Muscle of leg (tissue), 11 donors: ENCODE measurements around the gene CHD6. TPM values are rescaled to one million over a fixed set of nuclear protein-coding genes. Genes with fewer than 3 reads are reported as not detected.

Experiments
- DNase-seq: peaks from one replicate; pipeline ENCODE4 v3.0.0; 2013
- H3K27ac ChIP-seq: one replicate; pipeline ENCODE4 v1.5.1; 2013; ENCODE audit warnings: mild to moderate bottlenecking, low read length, control low read depth
- H3K27me3 ChIP-seq: one replicate; pipeline ENCODE4 v1.6.1; 2013; ENCODE audit warnings: low read length; ENCODE audit not compliant: control insufficient read depth, insufficient read depth
- H3K36me3 ChIP-seq: one replicate; pipeline ENCODE4 v1.6.1; 2013; ENCODE audit warnings: low read length; ENCODE audit not compliant: control insufficient read depth, insufficient read depth
- H3K4me1 ChIP-seq: one replicate; pipeline ENCODE4 v1.6.1; 2013; ENCODE audit warnings: low read length; ENCODE audit not compliant: control insufficient read depth, insufficient read depth
- H3K4me3 ChIP-seq: one replicate; pipeline ENCODE4 v1.5.1; 2013; ENCODE audit warnings: low read length, control low read depth
- H3K9me3 ChIP-seq: replicated peaks from 2 replicates; pipeline ENCODE4 v1.6.1; 2013; ENCODE audit warnings: low read depth, low read length; ENCODE audit not compliant: control insufficient read depth
- WGBS: methylation state at CpG from one replicate; pipeline ENCODE4 v1.1.5; 2013; ENCODE audit warnings: missing lambda C conversion rate; ENCODE audit not compliant: insufficient coverage; 5-methylcytosine and 5-hydroxymethylcytosine counted together
- polyA plus RNA-seq, 8 donors: library from polyadenylated mRNA; unstranded; fragments of 120-200 nt; gene quantifications; one replicate each; pipeline versions ENCODE4 v1.2.1 to v1.2.3, GENCODE V29; 2013; ENCODE audit warnings: inconsistent platforms in 1 of 8, low replicate concordance in 1 of 8; ENCODE audit not compliant: insufficient read length in 8 of 8, insufficient read depth in 1 of 8
- total RNA-seq: library from RNA; stranded (reverse); fragments of 120-200 nt; gene quantifications from one replicate; pipeline ENCODE4 v1.2.4, GENCODE V29; 2013

Gene CHD6
- total and polyA plus RNA-seq, 9 donors: 16.2 to 43.9 (median 20.6) TPM

DNA sequence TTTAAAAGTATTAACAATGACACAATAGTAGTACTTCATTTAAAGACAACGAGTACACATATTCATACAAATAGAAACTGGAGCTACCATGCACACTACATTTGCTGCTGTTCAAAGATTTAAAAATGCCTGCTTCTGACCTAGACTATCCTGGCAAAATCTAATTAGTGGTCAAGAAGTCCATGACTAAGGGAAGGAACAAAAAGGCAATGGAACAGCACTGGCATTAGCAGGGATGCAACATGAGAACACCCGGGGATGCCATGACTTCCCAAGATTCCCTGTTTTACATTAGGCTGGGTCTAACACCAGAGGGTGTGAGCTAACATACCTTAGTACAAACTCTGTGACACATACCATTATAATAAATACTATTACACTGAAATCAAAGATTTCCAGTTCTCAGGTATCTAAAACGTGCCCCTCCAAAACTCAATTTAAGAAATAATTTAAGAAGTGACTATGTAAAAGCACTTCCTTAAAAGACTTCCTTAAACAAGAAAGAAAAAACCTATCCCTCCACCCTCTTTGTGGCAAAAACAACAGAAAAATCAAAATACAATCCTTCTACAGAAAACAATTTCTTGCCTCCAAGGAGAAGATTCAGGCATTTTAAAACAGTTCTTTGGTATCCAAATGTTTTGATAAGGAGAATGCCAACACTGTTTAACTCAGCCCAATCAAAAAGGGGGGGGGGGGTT, 25.5 kb downstream of the CHD6 start:
- peaks cover 2% of the 10 kb centered on the region for H3K36me3 ChIP-seq
- H3K4me3 ChIP-seq: no peak overlapping the region
- no CpG with 5 or more reads among the region's 3 CpGs for WGBS
- H3K9me3 ChIP-seq: peaks cover 44% of the 10 kb centered on the region
- H3K27me3 ChIP-seq: no peaks in the 10 kb centered on the region
- H3K27ac ChIP-seq: no peak overlapping the region
- DNase-seq: no peak
- no peaks in the 10 kb centered on the region for H3K4me1 ChIP-seq

DNA sequence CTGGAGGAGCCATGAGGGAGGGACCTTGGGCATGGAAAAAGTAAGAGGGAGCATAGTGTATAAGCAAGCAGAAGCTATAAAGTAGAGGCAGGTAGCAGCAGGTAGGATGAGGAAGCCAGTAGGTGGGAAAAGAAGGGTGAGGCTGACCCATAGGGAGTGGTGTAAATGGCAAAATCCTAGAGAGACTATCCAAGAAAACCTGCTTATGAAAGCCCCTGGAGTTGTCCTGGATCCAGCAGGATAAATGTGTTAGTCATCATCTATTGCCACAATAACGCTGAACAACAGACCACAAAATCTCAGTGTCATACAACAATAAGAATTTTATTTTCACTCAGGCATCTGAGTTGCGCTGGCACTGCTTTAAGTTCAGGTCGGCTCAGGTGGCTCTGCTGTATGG, 30.2 kb downstream of the CHD6 start:
- H3K36me3 ChIP-seq: peaks cover 3% of the 10 kb centered on the region
- no peak overlapping the region for H3K27ac ChIP-seq
- H3K4me3 ChIP-seq: no peak overlapping the region
- no peaks in the 10 kb centered on the region for H3K4me1 ChIP-seq
- WGBS: 100% methylated on average over 1 of the region's 3 CpGs
- no peaks in the 10 kb centered on the region for H3K27me3 ChIP-seq
- H3K9me3 ChIP-seq: peaks cover 22% of the 10 kb centered on the region
- no peak for DNase-seq

GRCh38 chr20:41587523-41587922, 30.7 kb downstream of the CHD6 start:
- WGBS: 90% methylated on average over 2 of the region's 2 CpGs
- Histone ChIP-seq H3K4me1 (no peaks in the 10 kb centered on the region), H3K27ac (no peak overlapping the region), H3K36me3 (peaks cover 3% of the 10 kb centered on the region), H3K27me3 (no peaks in the 10 kb centered on the region), H3K9me3 (peaks cover 21% of the 10 kb centered on the region), H3K4me3 (no peak overlapping the region)
- no peak for DNase-seq

GRCh38 chr20:41586772-41587171, 31.4 kb downstream of the CHD6 start:
- Histone ChIP-seq H3K4me3 (no peak overlapping the region), H3K36me3 (peaks cover 3% of the 10 kb centered on the region), H3K27ac (no peak overlapping the region), H3K27me3 (no peaks in the 10 kb centered on the region), H3K9me3 (peaks cover 20% of the 10 kb centered on the region), H3K4me1 (no peaks in the 10 kb centered on the region)
- no CpG with 5 or more reads among the region's 1 CpG for WGBS
- DNase-seq: no peak

GRCh38 chr20:41580350-41580749, 37.8 kb downstream of the CHD6 start:
- no CpG with 5 or more reads among the region's 2 CpGs for WGBS
- no peak for DNase-seq
- peaks cover 5% of the 10 kb centered on the region for H3K4me1 ChIP-seq
- no peaks in the 10 kb centered on the region for H3K36me3 ChIP-seq
- no peak overlapping the region for H3K4me3 ChIP-seq
- no peak overlapping the region for H3K27ac ChIP-seq
- H3K27me3 ChIP-seq: no peaks in the 10 kb centered on the region
- H3K9me3 ChIP-seq: no peaks in the 10 kb centered on the region

DNA sequence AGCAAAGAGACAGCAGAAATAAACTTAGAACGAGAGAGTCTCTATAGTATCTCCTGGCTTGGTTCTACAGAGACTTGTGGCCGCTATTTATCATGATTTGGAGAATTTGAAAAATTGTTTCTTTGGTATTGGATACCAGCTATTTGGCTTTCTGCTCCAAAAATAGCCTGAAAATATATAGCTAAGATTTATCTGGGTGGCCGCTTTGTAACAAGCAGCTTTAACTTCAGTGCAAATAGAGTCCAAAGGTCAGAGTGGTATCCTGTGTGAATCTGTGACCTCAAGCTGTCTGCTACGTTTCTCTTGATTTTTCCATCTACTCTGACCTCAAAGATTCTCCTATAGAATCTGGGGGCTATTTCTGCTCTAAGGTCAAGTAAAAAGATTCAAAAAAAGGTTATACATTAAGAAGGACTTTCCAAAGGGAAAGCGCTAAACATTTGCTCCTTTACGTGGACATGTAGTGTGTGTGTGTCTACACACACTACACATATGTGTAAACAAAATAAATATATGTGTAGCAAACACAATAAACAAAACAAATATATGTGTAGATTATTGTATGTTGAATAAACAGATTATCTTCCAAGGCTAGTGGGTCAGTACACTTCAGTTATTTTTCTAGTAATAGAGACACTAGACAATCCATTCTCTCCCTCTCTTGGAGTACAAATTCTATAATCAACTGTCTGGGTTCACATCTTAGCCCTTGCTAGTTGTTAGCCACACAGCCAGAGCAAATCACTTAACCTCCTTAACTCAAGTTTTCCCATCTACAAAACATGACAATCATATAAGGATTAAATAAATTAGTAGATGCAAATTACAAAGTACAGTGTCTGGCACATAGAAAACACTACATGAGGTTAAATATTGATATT, 40.8 kb downstream of the CHD6 start:
- DNase-seq: no peak
- peaks cover 8% of the 10 kb centered on the region for H3K4me1 ChIP-seq
- WGBS: 83% methylated on average over 1 of the region's 6 CpGs
- no peaks in the 10 kb centered on the region for H3K36me3 ChIP-seq
- no peaks in the 10 kb centered on the region for H3K9me3 ChIP-seq
- H3K4me3 ChIP-seq: no peak overlapping the region
- H3K27ac ChIP-seq: no peak overlapping the region
- no peaks in the 10 kb centered on the region for H3K27me3 ChIP-seq

GRCh38 chr20:41575412-41575811, 42.8 kb downstream of the CHD6 start:
- DNase-seq: peak; percentile 18
- no peak overlapping the region for H3K27ac ChIP-seq
- no peaks in the 10 kb centered on the region for H3K27me3 ChIP-seq
- no peaks in the 10 kb centered on the region for H3K36me3 ChIP-seq
- no peak overlapping the region for H3K4me3 ChIP-seq
- H3K4me1 ChIP-seq: peaks cover 11% of the 10 kb centered on the region
- H3K9me3 ChIP-seq: no peaks in the 10 kb centered on the region
- WGBS: 100% methylated on average over 1 of the region's 3 CpGs

GRCh38 chr20:41574802-41575389, 43.3 kb downstream of the CHD6 start:
- H3K4me3 ChIP-seq: no peak overlapping the region
- no peak for DNase-seq
- H3K4me1 ChIP-seq: peaks cover 11% of the 10 kb centered on the region
- WGBS: 90% methylated on average over 3 of the region's 7 CpGs
- H3K27me3 ChIP-seq: no peaks in the 10 kb centered on the region
- H3K9me3 ChIP-seq: no peaks in the 10 kb centered on the region
- H3K27ac ChIP-seq: no peak overlapping the region
- H3K36me3 ChIP-seq: no peaks in the 10 kb centered on the region

GRCh38 chr20:41573955-41574354, 44.2 kb downstream of the CHD6 start:
- H3K27me3 ChIP-seq: no peaks in the 10 kb centered on the region
- H3K4me1 ChIP-seq: peaks cover 11% of the 10 kb centered on the region
- no peak for DNase-seq
- WGBS: no CpG with 5 or more reads among the region's 2 CpGs
- no peak overlapping the region for H3K4me3 ChIP-seq
- no peaks in the 10 kb centered on the region for H3K9me3 ChIP-seq
- H3K27ac ChIP-seq: no peak overlapping the region
- no peaks in the 10 kb centered on the region for H3K36me3 ChIP-seq

DNA sequence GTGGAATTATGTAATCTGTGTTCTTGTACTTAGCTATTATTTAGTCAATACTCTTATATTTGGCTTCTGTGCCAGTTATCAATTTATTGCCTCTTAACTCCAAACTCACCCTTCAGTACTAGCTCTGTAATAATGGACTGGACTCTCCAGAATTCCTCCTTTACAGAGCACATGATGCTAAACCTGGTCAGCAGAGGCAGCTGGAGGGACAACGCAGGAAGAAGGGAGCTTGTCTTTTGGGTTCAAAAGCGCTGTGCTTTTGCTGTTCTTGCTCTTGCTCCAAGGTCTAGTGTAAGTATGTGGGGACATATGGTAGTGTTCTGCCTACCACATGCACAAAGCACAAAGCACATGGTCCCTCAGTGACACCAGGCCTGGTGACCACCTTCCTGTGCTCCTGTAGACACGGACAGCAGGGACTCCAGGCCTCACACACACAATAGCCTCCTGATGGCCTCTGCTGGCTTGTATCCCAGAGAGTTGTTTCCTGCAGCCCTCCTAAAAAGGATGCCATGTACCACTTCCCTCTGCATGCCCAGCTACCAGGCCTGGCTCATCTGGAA, 46.1 kb downstream of the CHD6 start:
- 47% methylated on average over 1 of the region's 3 CpGs for WGBS
- peaks cover 11% of the 10 kb centered on the region for H3K4me1 ChIP-seq
- no peak for DNase-seq

More for the DNA sequence above, 46.1 kb downstream of the CHD6 start:
- no peaks in the 10 kb centered on the region for H3K9me3 ChIP-seq
- H3K4me3 ChIP-seq: no peak overlapping the region
- H3K27me3 ChIP-seq: no peaks in the 10 kb centered on the region
- no peaks in the 10 kb centered on the region for H3K36me3 ChIP-seq
- no peak overlapping the region for H3K27ac ChIP-seq
